ENCODE results near the gene SLC35G4.
"Not testable (repeated sequence)": the region's sequence is repeated elsewhere in the genome, so short reads cannot be mapped to it uniquely, and the experiment has no call there.

- not testable (repeated sequence) for TF ChIP-seq CTCF (conservative IDR thresholded peaks at IDR 0.05; ENCODE audit: low read length); EZH2phosphoT487 (IDR thresholded peaks at IDR 0.05; ENCODE audit: borderline replicate concordance, low read depth, low read length)
Observed at GRCh38 chr18:11609488-11609887, at the start of gene SLC35G4.

All from OCI-LY7 (cell line).